H1 (cell line): Measurements from ENCODE around the gene AGAP1. TPM values are rescaled to one million over a fixed set of nuclear protein-coding genes. Genes with fewer than 3 reads are reported as not detected.

Source experiments
- GTF2F1 ChIP-seq: IDR thresholded peaks from 2 replicates; pipeline ENCODE4 v1.6.1; 2012; ENCODE audit warnings: low read depth, low read length, improper control_type of control experiment, borderline replicate concordance
- TEAD4 ChIP-seq: IDR thresholded peaks from 2 replicates; pipeline ENCODE4 v1.6.1; 2012; ENCODE audit warnings: low read depth, low read length, inconsistent platforms, mixed read lengths
- polyA plus RNA-seq, 7 experiments: library from polyadenylated mRNA; depleted of rRNA in 3 of 7; stranded (reverse) in 5 of 7; unstranded in 2 of 7; fragments of >200 nt in 5 of 7; fragments of 200-250 nt in 2 of 7; gene quantifications; 1 replicate in 5 of 7; 2 replicates in 1 of 7; 4 replicates in 1 of 7; pipeline versions ENCODE4 v1.2.1 to v1.2.3, GENCODE V29; 2011 to 2013; ENCODE audit warnings: missing spikeins in 2 of 7, mixed read lengths in 2 of 7
- total RNA-seq: library from RNA; stranded (reverse); fragmentation: NEBNext Ultra II Directional; extraction: Animal tissue kit (Norgen Biotek cat#: 25700); gene quantifications from 2 replicates; pipeline ENCODE4 v1.2.1, GENCODE V29; 2021

The AGAP1 gene
- total and polyA plus RNA-seq, 2 of the 8 experiments (the other 6 are each of a cell fraction or from before 2014, with no cell fraction given), result 18.1 to 39.4 TPM

DNA sequence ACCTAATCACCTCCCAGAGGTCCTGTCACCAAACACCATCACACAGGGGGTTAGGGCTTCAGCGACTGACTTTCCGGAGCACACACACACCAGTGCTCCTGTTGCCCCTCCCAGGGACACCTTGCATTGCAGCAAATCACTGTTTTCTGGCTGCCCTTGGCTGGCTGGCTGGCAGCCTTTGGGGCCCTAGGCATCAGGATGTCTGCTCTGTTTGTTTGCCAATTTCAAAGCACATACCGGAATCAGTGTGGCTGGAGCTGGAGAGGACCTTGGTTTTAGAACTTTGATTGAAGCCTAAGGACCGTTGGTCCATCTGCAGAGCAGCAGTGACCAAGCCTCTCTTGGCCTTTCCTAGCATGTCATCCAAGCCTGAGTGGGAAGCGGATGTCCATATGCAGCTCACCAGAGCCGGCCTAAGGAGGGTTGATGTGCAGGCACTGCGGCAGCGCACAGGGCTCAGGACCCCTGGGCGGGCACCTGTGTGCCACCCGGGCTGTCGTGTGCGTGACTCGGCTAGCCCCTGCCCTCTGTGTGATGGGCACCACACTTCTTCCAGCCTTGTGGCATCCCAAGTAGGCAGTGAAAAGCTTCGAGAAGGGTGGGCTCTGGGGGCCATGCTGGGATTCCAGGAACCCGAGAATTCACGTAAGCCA lies 612.2 kb downstream of the AGAP1 start (continued):
- no peak for TF ChIP-seq GTF2F1
- no peak for TF ChIP-seq TEAD4
